ENCODE measurements around the gene CAVIN2. TPM values are rescaled to one million over a fixed set of nuclear protein-coding genes. Genes with fewer than 3 reads are reported as not detected.

CAVIN2 gene
- polyA plus RNA-seq, 1 experiment: 3.5 TPM

DNA sequence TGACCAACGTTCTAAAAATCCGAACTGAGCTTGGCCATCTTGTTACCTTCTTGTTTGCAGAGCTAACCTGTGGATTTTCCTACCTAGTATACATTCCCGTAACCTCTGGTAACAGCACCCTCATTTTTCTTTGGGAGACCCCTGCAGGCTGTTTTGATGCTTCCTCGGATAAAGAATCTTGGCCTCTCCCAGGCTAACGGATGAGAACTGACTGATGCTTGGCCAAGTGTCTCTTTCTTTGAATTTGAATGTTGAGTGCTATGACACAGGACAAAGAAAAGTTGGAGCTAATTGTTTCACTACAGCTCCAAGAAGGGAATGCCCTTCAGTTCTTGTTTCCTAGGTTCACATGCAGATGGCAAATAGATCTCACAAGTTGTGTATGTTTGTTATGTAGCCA is 19.3 kb upstream of the CAVIN2 start:
- ChIA-PET POLR2A (no interaction called here), CTCF (interaction anchor here (0.7 to 6.3 kb wide), 4 partner anchors 12 to 296 kb away, joined by 3 to 47 read pairs (median 4); no protein-coding TSS in a partner anchor)
- Histone ChIP-seq H3K4me3 (ENCODE audit: low read depth, low read length) (no peak overlapping the region), H3K27me3 (ENCODE audit: control insufficient read depth, insufficient read depth, low read length) (no peaks in the 10 kb centered on the region), H3K36me3 (ENCODE audit: control insufficient read depth, insufficient read depth, low read length) (no peaks in the 10 kb centered on the region)
- no peak for TF ChIP-seq CTCF (IDR thresholded peaks at IDR 0.05; ENCODE audit: insufficient read depth, low read depth, low read length)
- no peak for DNase-seq (ENCODE audit: low read depth)

GRCh38 chr2:191864628-191865374 is 17.9 kb upstream of the CAVIN2 start:
- Histone ChIP-seq H3K4me3 (ENCODE audit: low read depth, low read length) (no peak overlapping the region), H3K36me3 (ENCODE audit: control insufficient read depth, insufficient read depth, low read length) (no peaks in the 10 kb centered on the region), H3K27me3 (ENCODE audit: control insufficient read depth, insufficient read depth, low read length) (no peaks in the 10 kb centered on the region)
- ChIA-PET CTCF (interaction anchor here (1.4 kb wide), 1 partner anchor 53 kb away, joined by 8 read pairs; no protein-coding TSS in a partner anchor), POLR2A (interaction anchor here (0.5 kb wide), 1 partner anchor 169 kb away, joined by 7 read pairs; no protein-coding TSS in a partner anchor)
- TF ChIP-seq CTCF (IDR thresholded peaks at IDR 0.05; ENCODE audit: insufficient read depth, low read depth, low read length): no peak
- DNase-seq (ENCODE audit: low read depth): no peak

DNA sequence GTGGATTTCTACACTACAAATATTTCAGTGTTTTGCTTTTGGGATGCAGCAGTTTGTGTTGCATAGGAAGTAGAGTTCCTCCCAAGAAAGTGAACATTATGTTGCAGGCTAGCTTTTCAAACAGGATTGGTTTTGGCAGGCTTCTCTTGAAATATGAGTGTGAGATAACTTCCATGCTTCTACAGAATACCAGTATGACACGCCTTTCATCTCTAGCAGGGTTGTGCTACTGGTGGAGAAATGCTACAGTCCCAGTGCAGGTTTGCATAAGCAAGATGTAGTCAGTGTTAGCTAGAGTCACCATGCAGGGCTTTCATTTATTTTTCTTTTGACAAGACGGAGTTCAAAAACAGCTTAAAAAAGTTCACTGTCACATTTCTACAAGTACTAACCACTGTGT is 17.1 kb upstream of the CAVIN2 start:
- H3K27me3 ChIP-seq (ENCODE audit: control insufficient read depth, insufficient read depth, low read length): no peaks in the 10 kb centered on the region
- CTCF ChIA-PET: interaction anchor here (0.8 to 1.4 kb wide), 2 partner anchors 52 to 298 kb away, joined by 7 to 8 read pairs; no protein-coding TSS in a partner anchor
- no peak for DNase-seq (ENCODE audit: low read depth)
- TF ChIP-seq CTCF (IDR thresholded peaks at IDR 0.05; ENCODE audit: insufficient read depth, low read depth, low read length): no peak
- H3K4me3 ChIP-seq (ENCODE audit: low read depth, low read length): no peak overlapping the region
- POLR2A ChIA-PET: interaction anchor here (0.5 kb wide), 1 partner anchor 170 kb away, joined by 7 read pairs; no protein-coding TSS in a partner anchor
- no peaks in the 10 kb centered on the region for H3K36me3 ChIP-seq (ENCODE audit: control insufficient read depth, insufficient read depth, low read length)

- ChIA-PET CTCF (interaction anchor here (0.7 to 1.2 kb wide), 5 partner anchors 15 to 319 kb away, joined by 3 to 4 read pairs (median 3); partner anchors contain the start of gene CAVIN2), POLR2A (no interaction called here)
- H3K36me3 ChIP-seq (ENCODE audit: control insufficient read depth, insufficient read depth, low read length): no peaks in the 10 kb centered on the region
- no peaks in the 10 kb centered on the region for H3K27me3 ChIP-seq (ENCODE audit: control insufficient read depth, insufficient read depth, low read length)
- no peak for DNase-seq (ENCODE audit: low read depth)
- H3K4me3 ChIP-seq (ENCODE audit: low read depth, low read length): no peak overlapping the region
- no peak for TF ChIP-seq CTCF (IDR thresholded peaks at IDR 0.05; ENCODE audit: insufficient read depth, low read depth, low read length)
Measured at GRCh38 chr2:191862156-191862775, 15.4 kb upstream of the CAVIN2 start.

DNA sequence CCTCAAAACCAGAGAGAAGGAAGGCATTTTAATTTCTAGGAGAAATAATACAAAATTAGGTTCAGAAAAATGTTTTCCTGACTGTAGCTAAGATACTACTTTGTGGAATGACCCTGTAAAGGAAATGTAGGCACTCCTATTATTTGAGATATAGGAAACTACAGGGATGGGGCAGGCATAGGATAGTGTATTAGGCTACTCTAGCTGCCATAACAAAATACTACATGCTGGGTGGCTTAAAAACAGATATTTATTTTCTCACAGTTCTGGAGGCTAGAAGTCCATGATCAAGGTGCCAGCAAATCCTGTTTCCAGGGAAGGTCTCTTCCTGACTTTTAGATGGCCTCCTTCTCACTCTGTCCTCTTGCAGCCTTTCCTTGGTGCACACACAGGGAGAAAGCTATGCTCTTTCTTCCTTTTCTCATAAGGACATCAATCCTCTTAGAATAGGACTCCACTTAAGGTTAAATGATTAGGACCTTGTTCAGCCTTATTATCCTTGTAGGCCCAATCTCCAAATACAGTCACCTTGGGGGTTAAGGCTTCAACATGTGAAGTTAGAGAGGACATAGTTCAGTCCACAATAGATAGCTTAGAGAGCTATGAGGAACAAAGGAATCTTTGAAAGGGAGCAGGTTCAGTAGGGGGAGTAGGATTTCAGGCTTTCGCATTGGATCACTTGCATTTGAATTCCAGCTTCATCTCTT is 14.0 kb upstream of the CAVIN2 start:
- Histone ChIP-seq H3K36me3 (ENCODE audit: control insufficient read depth, insufficient read depth, low read length) (no peaks in the 10 kb centered on the region), H3K27me3 (ENCODE audit: control insufficient read depth, insufficient read depth, low read length) (no peaks in the 10 kb centered on the region), H3K4me3 (ENCODE audit: low read depth, low read length) (no peak overlapping the region)
- POLR2A ChIA-PET: no interaction called here
- no peak for DNase-seq (ENCODE audit: low read depth)
- TF ChIP-seq CTCF (IDR thresholded peaks at IDR 0.05; ENCODE audit: insufficient read depth, low read depth, low read length): no peak
- CTCF ChIA-PET: interaction anchor here (1.1 to 1.6 kb wide), 4 partner anchors 22 to 301 kb away, joined by 3 to 4 read pairs (median 3); no protein-coding TSS in a partner anchor

All from BJ (cell line).